ENCODE data around the gene HCN3. TPM values are rescaled to one million over a fixed set of nuclear protein-coding genes. Genes with fewer than 3 reads are reported as not detected.

HCN3 gene
- total and polyA plus RNA-seq, 2 donors (not counting 3 experiments of a cell fraction or from before 2014, with no cell fraction given): 3.3 to 4.1 TPM

- BruUV-seq (replicated peaks): no TSS peak
- intact Hi-C loops (cut with micrococcal nuclease) (no loop called here), dilution Hi-C loops (cut with MboI; ENCODE audit: extremely low pct_ligation_motif_present, low sequenced_read_pairs) (no loop called here)
- Histone ChIP-seq H3K27me3 (ENCODE audit: control insufficient read depth in 2 of 2, insufficient read depth in 2 of 2, low read length in 2 of 2) (no peaks in the 10 kb centered on the region), H3K4me1 (ENCODE audit: control insufficient read depth, extremely low read depth, insufficient read depth, low read length) (peaks cover 16% of the 10 kb centered on the region), H3K79me2 (ENCODE audit: control insufficient read depth, insufficient read depth, low read length) (peaks cover 7% of the 10 kb centered on the region), H3K9ac (replicated peaks; ENCODE audit: extremely low read depth, insufficient read depth, low read length) (no peak overlapping the region), H3K4me2 (ENCODE audit: insufficient read depth, low read length) (no peak overlapping the region), H3K9me3 (replicated peaks; ENCODE audit: control insufficient read depth, insufficient read depth, low read length) (no peaks in the 10 kb centered on the region), H4K20me1 (replicated peaks; ENCODE audit: control insufficient read depth, extremely low read depth, insufficient read depth, low read length) (no peaks in the 10 kb centered on the region), H3K9me1 (replicated peaks; ENCODE audit: control insufficient read depth, extremely low read depth, insufficient read depth, low read length) (no peaks in the 10 kb centered on the region), H2AFZ (ENCODE audit: low read depth, low read length) (no peak overlapping the region), H3K4me3 (replicated peaks in 1 of 3; ENCODE audit: insufficient read depth in 1 of 3, low read depth in 1 of 3, low read length in 3 of 3) (no peak overlapping the region), H3K36me3 (ENCODE audit: control insufficient read depth in 2 of 2, extremely low read depth in 1 of 2, insufficient read depth in 2 of 2, low read length in 2 of 2) (peaks cover 6 to 7% of the 10 kb centered on the region in 2 experiments), H3K27ac (ENCODE audit: insufficient read depth, low read depth, low read length) (no peak overlapping the region)
- no peak for FAIRE-seq
- POLR2A ChIA-PET: no interaction called here
- DNase-seq (ENCODE audit: low read depth, low spot score): no peak
- TF ChIP-seq FOS (IDR thresholded peaks at IDR 0.05; ENCODE audit: borderline replicate concordance, insufficient read depth, low read length): no peak
- TF ChIP-seq POLR2A (IDR thresholded peaks at IDR 0.05; ENCODE audit: low read depth, low read length): no peak
- TF ChIP-seq GATA2 (IDR thresholded peaks at IDR 0.05; ENCODE audit: insufficient read depth, insufficient read length, low read depth, low read length): no peak
- CTCF ChIA-PET: interaction anchor here (1.5 to 2.6 kb wide), 2 partner anchors 9 to 35 kb away, joined by 4 to 16 read pairs; no protein-coding TSS in a partner anchor
These were observed 35.4 kb upstream of the HCN3 start for GRCh38 chr1:155241841-155242264.

GRCh38 chr1:155242805-155243358 is 34.4 kb upstream of the HCN3 start:
- no peaks in the 10 kb centered on the region for H3K9me1 ChIP-seq (replicated peaks; ENCODE audit: control insufficient read depth, extremely low read depth, insufficient read depth, low read length)
- no peak overlapping the region for H3K9ac ChIP-seq (replicated peaks; ENCODE audit: extremely low read depth, insufficient read depth, low read length)
- peaks cover 7% of the 10 kb centered on the region for H3K79me2 ChIP-seq (ENCODE audit: control insufficient read depth, insufficient read depth, low read length)
- no peaks in the 10 kb centered on the region for H3K9me3 ChIP-seq (replicated peaks; ENCODE audit: control insufficient read depth, insufficient read depth, low read length)
- no peak overlapping the region for H2AFZ ChIP-seq (ENCODE audit: low read depth, low read length)
- DNase-seq (ENCODE audit: low read depth, low spot score) (no peak), FAIRE-seq (peak; percentile 12)
- H3K27ac ChIP-seq (ENCODE audit: insufficient read depth, low read depth, low read length): no peak overlapping the region
- H3K27me3 ChIP-seq (ENCODE audit: control insufficient read depth in 2 of 2, insufficient read depth in 2 of 2, low read length in 2 of 2): no peaks in the 10 kb centered on the region
- no TSS peak for BruUV-seq (replicated peaks)
- no peak for TF ChIP-seq FOS (IDR thresholded peaks at IDR 0.05; ENCODE audit: borderline replicate concordance, insufficient read depth, low read length)
- H3K4me3 ChIP-seq (replicated peaks in 1 of 3; ENCODE audit: insufficient read depth in 1 of 3, low read depth in 1 of 3, low read length in 3 of 3): peak overlapping the region in 2 of 3 experiments; percentile 48 to 61
- H3K36me3 ChIP-seq (ENCODE audit: control insufficient read depth in 2 of 2, extremely low read depth in 1 of 2, insufficient read depth in 2 of 2, low read length in 2 of 2): peaks cover 5 to 9% of the 10 kb centered on the region in 2 experiments
- intact Hi-C loops (cut with micrococcal nuclease) (no loop called here), dilution Hi-C loops (cut with MboI; ENCODE audit: extremely low pct_ligation_motif_present, low sequenced_read_pairs) (no loop called here)
- CTCF ChIA-PET: interaction anchor here (1.2 to 2.1 kb wide), 4 partner anchors 18 to 36 kb away, joined by 3 to 17 read pairs (median 4); no protein-coding TSS in a partner anchor
- H3K4me1 ChIP-seq (ENCODE audit: control insufficient read depth, extremely low read depth, insufficient read depth, low read length): peaks cover 16% of the 10 kb centered on the region
- POLR2A ChIA-PET: no interaction called here
- H4K20me1 ChIP-seq (replicated peaks; ENCODE audit: control insufficient read depth, extremely low read depth, insufficient read depth, low read length): no peaks in the 10 kb centered on the region
- H3K4me2 ChIP-seq (ENCODE audit: insufficient read depth, low read length): peak overlapping the region; percentile 76
